B cell (primary cell): Measurements from ENCODE around the gene EIF1B. TPM values are rescaled to one million over a fixed set of nuclear protein-coding genes. Genes with fewer than 3 reads are reported as not detected.

Experiments
- ATAC-seq: fragments of 200-7000 bp; cut with Tn5 transposase; one replicate; pipeline ENCODE4 v1.10.0; 2021; ENCODE audit warnings: low read depth, mild to moderate bottlenecking, moderate number of reproducible peaks, moderate library complexity
- CTCF ChIA-PET: fragments of 350-600 bp; sonication (Branson Sonifier 250); formaldehyde crosslinking; loops from one replicate; lab custom pipeline; 2021; ENCODE audit warnings: antibody characterized with exemption, inconsistent platforms; lab: Charles Lee
- POLR2A ChIA-PET: fragments of 350-600 bp; sonication (Branson Sonifier 250); formaldehyde crosslinking; loops from one replicate; lab custom pipeline; 2021; ENCODE audit warnings: antibody characterized with exemption; lab: Charles Lee
- DNase-seq: peaks from one replicate; pipeline ENCODE4 v3.0.0; 2013
- H2AFZ ChIP-seq: 2 replicates; pipeline ENCODE4 v1.6.1; 2012; ENCODE audit warnings: mild to moderate bottlenecking, low read depth, low read length; ENCODE audit not compliant: insufficient read depth, poor library complexity, severe bottlenecking
- H3K27ac ChIP-seq, 2 donors: 1 replicate in 1 of 2; 2 replicates in 1 of 2; pipeline ENCODE4 v1.5.1; 2012 to 2013; ENCODE audit warnings: low read length in 2 of 2, mild to moderate bottlenecking in 2 of 2, moderate library complexity in 1 of 2
- H3K27me3 ChIP-seq, 4 experiments: fragments of 200-600 bp in 1 of 4; sonication (generic) in 1 of 4; replicated peaks in 1 of 4; 1 replicate in 2 of 4; 2 replicates in 2 of 4; pipeline versions ENCODE4 v1.6.1 to v1.7.0; 2013 to 2016; ENCODE audit warnings: low read length in 3 of 4, mild to moderate bottlenecking in 2 of 4, mixed read lengths in 1 of 4, moderate library complexity in 1 of 4; ENCODE audit not compliant: insufficient read depth in 4 of 4, control insufficient read depth in 3 of 4; ENCODE audit errors: control extremely low read depth in 1 of 4
- H3K36me3 ChIP-seq, 2 experiments: replicated peaks in 1 of 2; 1 replicate in 1 of 2; 2 replicates in 1 of 2; pipeline versions ENCODE4 v1.6.1 to v1.7.1; 2013; ENCODE audit warnings: low read length in 1 of 2; ENCODE audit not compliant: insufficient read depth in 2 of 2, control insufficient read depth in 1 of 2; ENCODE audit errors: control extremely low read depth in 1 of 2, extremely low read depth in 1 of 2
- H3K4me1 ChIP-seq, 2 donors: fragments of 200-600 bp in 1 of 2; sonication (generic) in 1 of 2; 1 replicate in 1 of 2; 2 replicates in 1 of 2; pipeline versions ENCODE4 v1.5.1 to v1.6.1; 2013 to 2017; ENCODE audit warnings: low read length in 2 of 2; ENCODE audit not compliant: control insufficient read depth in 2 of 2, insufficient read depth in 2 of 2
- H3K4me2 ChIP-seq: replicated peaks from 2 replicates; pipeline ENCODE3; 2012; ENCODE audit warnings: mild to moderate bottlenecking, low read depth, low read length; ENCODE audit not compliant: poor library complexity, severe bottlenecking
- H3K4me3 ChIP-seq, 5 experiments: fragments of 200-600 bp in 1 of 5; sonication (generic) in 1 of 5; 1 replicate in 3 of 5; 2 replicates in 2 of 5; pipeline versions ENCODE4 v1.5.1 to v1.7.0; 2011 to 2016; ENCODE audit warnings: low read length in 4 of 5, mild to moderate bottlenecking in 4 of 5, low read depth in 2 of 5, control low read depth in 1 of 5, moderate library complexity in 1 of 5; ENCODE audit not compliant: insufficient read depth in 1 of 5; ENCODE audit errors: control extremely low read depth in 1 of 5, extremely low read depth in 1 of 5
- H3K79me2 ChIP-seq: fragments of 200-600 bp; sonication (generic); one replicate; pipeline ENCODE4 v1.6.0; 2016; ENCODE audit warnings: low read length; ENCODE audit not compliant: control insufficient read depth, insufficient read depth
- H3K9ac ChIP-seq: fragments of 200-600 bp; sonication (generic); 2 replicates; pipeline ENCODE4 v1.6.1; 2017; ENCODE audit warnings: mild to moderate bottlenecking, low read length, moderate library complexity
- H3K9me3 ChIP-seq, 3 donors: one replicate each; pipeline versions ENCODE4 v1.6.1 to v1.7.1; 2013; ENCODE audit warnings: low read length in 2 of 3; ENCODE audit not compliant: control insufficient read depth in 2 of 3, insufficient read depth in 1 of 3; ENCODE audit errors: control extremely low read depth in 1 of 3
- H4K20me1 ChIP-seq: 2 replicates; pipeline ENCODE4 v1.6.0; 2012; ENCODE audit warnings: mild to moderate bottlenecking, low read length; ENCODE audit not compliant: insufficient read depth, control insufficient read depth, poor library complexity, severe bottlenecking
- H3K27ac Mint-ChIP-seq: one replicate; pipeline ENCODE4 v1.8.0; 2021; ENCODE audit warnings: mixed read lengths
- H3K27me3 Mint-ChIP-seq: one replicate; pipeline ENCODE4 v1.8.0; 2021; ENCODE audit warnings: mixed read lengths
- H3K4me1 Mint-ChIP-seq: one replicate; pipeline ENCODE4 v1.8.0; 2021; ENCODE audit warnings: mixed read lengths
- H3K4me3 Mint-ChIP-seq: one replicate; pipeline ENCODE4 v1.8.0; 2021; ENCODE audit warnings: mixed read lengths
- H3K9me3 Mint-ChIP-seq: one replicate; pipeline ENCODE4 v1.8.0; 2022; ENCODE audit warnings: mixed read lengths; ENCODE audit not compliant: insufficient read depth
- CTCF ChIP-seq: fragments of 200-600 bp; IDR thresholded peaks from one replicate; pipeline ENCODE4 v1.8.0; 2022; ENCODE audit warnings: antibody characterized with exemption, mild to moderate bottlenecking
- EZH2 ChIP-seq: IDR thresholded peaks from 2 replicates; pipeline ENCODE4 v1.6.1; 2012; ENCODE audit warnings: borderline replicate concordance, low read depth, mild to moderate bottlenecking, moderate library complexity, low read length; ENCODE audit not compliant: insufficient read depth, poor library complexity, severe bottlenecking
- WGBS: methylation state at CpG from one replicate; pipeline ENCODE4 v1.1.5; 2013; ENCODE audit warnings: missing lambda C conversion rate; ENCODE audit not compliant: insufficient coverage; 5-methylcytosine and 5-hydroxymethylcytosine counted together
- intact Hi-C: fragments of 100-400 bp; cut with micrococcal nuclease; formaldehyde crosslinking; loops from one replicate; pipeline ENCODE4 v1.10.0; 2022
- polyA plus RNA-seq: library from polyadenylated mRNA; depleted of rRNA; stranded (reverse); fragments of >200 nt; gene quantifications from 2 replicates; pipeline ENCODE4 v1.2.3, GENCODE V29; 2012
- total RNA-seq, 2 donors: library from RNA; stranded (reverse); fragments of 120-200 nt in 1 of 2; gene quantifications; 1 replicate in 1 of 2; 2 replicates in 1 of 2; pipeline versions ENCODE4 v1.2.3 to v1.2.4, GENCODE V29; 2013 to 2022

EIF1B gene
- total and polyA plus RNA-seq, 2 donors (not counting 1 experiment from before 2014, with no cell fraction given) = 76.7 to 78.1 TPM

- peaks cover 3% of the 10 kb centered on the region for H3K4me1 Mint-ChIP-seq
- H3K4me2 ChIP-seq = no peak overlapping the region
- no peak for DNase-seq
- H3K27me3 ChIP-seq = no peaks in the 10 kb centered on the region
- peaks cover 7% of the 10 kb centered on the region for H3K27me3 Mint-ChIP-seq
- no peaks in the 10 kb centered on the region for H3K9me3 Mint-ChIP-seq
- WGBS = 93% methylated on average over 3 of the region's 4 CpGs
- no peak for TF ChIP-seq CTCF
- TF ChIP-seq EZH2 = no peak
- no peaks in the 10 kb centered on the region for H3K79me2 ChIP-seq
- intact Hi-C loops = loop anchor here (5.0 kb wide), 1 partner anchor 873 kb away; no protein-coding TSS in a partner anchor
- ChIA-PET CTCF (interaction anchor here (1.4 to 4.5 kb wide), 7 partner anchors 11 to 1553 kb away, joined by 5 to 27 read pairs (median 7); partner anchors contain the start of gene EIF1B), POLR2A (no interaction called here)
- peaks cover 0 to 5% of the 10 kb centered on the region in 2 donors for H3K4me1 ChIP-seq
- H3K9ac ChIP-seq = no peak overlapping the region
- no peak overlapping the region for H3K27ac Mint-ChIP-seq
- no peak overlapping the region for H3K4me3 Mint-ChIP-seq
- H3K9me3 ChIP-seq = no peaks in the 10 kb centered on the region
- H2AFZ ChIP-seq = no peak overlapping the region
- H3K27ac ChIP-seq = no peak overlapping the region
- ATAC-seq = no peak
- no peaks in the 10 kb centered on the region for H3K36me3 ChIP-seq
- no peaks in the 10 kb centered on the region for H4K20me1 ChIP-seq
- no peak overlapping the region for H3K4me3 ChIP-seq
Measured at GRCh38 chr3:40329071-40329470, 19.6 kb downstream of the EIF1B start.

- Mint-ChIP-seq H3K4me1 (no peaks in the 10 kb centered on the region), H3K27me3 (peaks cover 5% of the 10 kb centered on the region), H3K4me3 (no peak overlapping the region), H3K27ac (no peak overlapping the region), H3K9me3 (no peaks in the 10 kb centered on the region)
- Histone ChIP-seq H3K9me3 (no peaks in the 10 kb centered on the region), H3K4me3 (no peak overlapping the region), H3K27me3 (no peaks in the 10 kb centered on the region), H3K27ac (no peak overlapping the region), H3K4me1 (no peaks in the 10 kb centered on the region), H3K4me2 (no peak overlapping the region), H3K9ac (no peak overlapping the region), H4K20me1 (no peaks in the 10 kb centered on the region), H3K79me2 (no peaks in the 10 kb centered on the region), H2AFZ (no peak overlapping the region), H3K36me3 (no peaks in the 10 kb centered on the region)
- ChIA-PET POLR2A (no interaction called here), CTCF (interaction anchor here (0.9 kb wide), 1 partner anchor 12 kb away, joined by 3 read pairs; no protein-coding TSS in a partner anchor)
- no peak for ATAC-seq
- TF ChIP-seq CTCF (no peak), EZH2 (no peak)
- DNase-seq = no peak
- WGBS = 84% methylated on average over 10 of the region's 10 CpGs
- intact Hi-C loops = no loop called here
Measured at GRCh38 chr3:40332684-40333083, 23.2 kb downstream of the EIF1B start.
